Endodermal cell (in vitro differentiated cells): ENCODE measurements around the gene BLOC1S1. TPM values are rescaled to one million over a fixed set of nuclear protein-coding genes. Genes with fewer than 3 reads are reported as not detected.

Experiments
- DNase-seq: peaks from one replicate; pipeline ENCODE4 v3.0.0-alpha.2; 2017
- H3K27ac ChIP-seq: 2 replicates; pipeline ENCODE4 v1.5.1; 2013; ENCODE audit warnings: mild to moderate bottlenecking, low read depth, low read length, moderate library complexity
- H3K27me3 ChIP-seq: 2 replicates; pipeline ENCODE4 v1.6.1; 2013; ENCODE audit warnings: mild to moderate bottlenecking, low read length, moderate library complexity; ENCODE audit not compliant: insufficient read depth, control insufficient read depth, poor library complexity, severe bottlenecking
- H3K36me3 ChIP-seq: 2 replicates; pipeline ENCODE4 v1.7.0; 2013; ENCODE audit warnings: mild to moderate bottlenecking, low read length, moderate library complexity; ENCODE audit not compliant: control insufficient read depth, insufficient read depth
- H3K4me1 ChIP-seq: one replicate; pipeline ENCODE4 v1.7.0; 2013; ENCODE audit warnings: low read length; ENCODE audit not compliant: control insufficient read depth, insufficient read depth
- H3K4me3 ChIP-seq: 2 replicates; pipeline ENCODE4 v1.5.1; 2013; ENCODE audit warnings: mild to moderate bottlenecking, low read length, moderate library complexity
- H3K9ac ChIP-seq: 2 replicates; pipeline ENCODE4 v1.6.1; 2013; ENCODE audit warnings: mild to moderate bottlenecking, low read length, moderate library complexity; ENCODE audit not compliant: poor library complexity, severe bottlenecking; ENCODE audit errors: extremely low read depth
- H3K9me3 ChIP-seq: 2 replicates; pipeline ENCODE4 v1.6.1; 2013; ENCODE audit warnings: mild to moderate bottlenecking, low read length, moderate library complexity; ENCODE audit not compliant: control insufficient read depth
- H3K27ac Mint-ChIP-seq: 2 replicates; pipeline ENCODE4 v1.8.0; 2020; ENCODE audit warnings: mixed read lengths
- H3K27me3 Mint-ChIP-seq: 2 replicates; pipeline ENCODE4 v1.8.0; 2021; ENCODE audit warnings: mild to moderate bottlenecking, mixed read lengths; ENCODE audit not compliant: insufficient read depth
- H3K36me3 Mint-ChIP-seq: 2 replicates; pipeline ENCODE4 v1.8.0; 2020; ENCODE audit warnings: low read depth, mixed read lengths
- H3K4me1 Mint-ChIP-seq: 2 replicates; pipeline ENCODE4 v1.8.0; 2020; ENCODE audit warnings: mixed read lengths
- H3K4me3 Mint-ChIP-seq: 2 replicates; pipeline ENCODE4 v1.8.0; 2020; ENCODE audit warnings: mild to moderate bottlenecking, moderate library complexity, mixed read lengths
- H3K9me3 Mint-ChIP-seq: 2 replicates; pipeline ENCODE4 v1.8.0; 2020; ENCODE audit warnings: mild to moderate bottlenecking, mixed read lengths
- WGBS, 2 experiments: methylation state at CpG; one replicate each; pipeline versions ENCODE4 v1.1.5 to v1.1.7; 2013; ENCODE audit warnings: missing lambda C conversion rate in 2 of 2, mixed read lengths in 1 of 2; ENCODE audit not compliant: insufficient coverage in 1 of 2, insufficient read length in 1 of 2; 5-methylcytosine and 5-hydroxymethylcytosine counted together
- total RNA-seq, 2 donors: library from RNA; stranded (reverse); fragmentation: NEBNext Ultra II Directional in 1 of 2; extraction: Animal tissue kit (Norgen Biotek cat#: 25700) in 1 of 2; gene quantifications; 2 replicates in 1 of 2; 3 replicates in 1 of 2; pipeline ENCODE4 v1.2.1, GENCODE V29; 2021
- TF ChIP-seq, protein P1 (sequence below): fragments of 200-600 bp; sonication (generic); conservative IDR thresholded peaks from 2 replicates; pipeline ENCODE4 v1.5.0; 2021; ENCODE audit warnings: antibody characterized with exemption, mild to moderate bottlenecking

BLOC1S1 gene
- total RNA-seq, 2 donors from 2014 or later = 95.1 to 102 TPM

GRCh38 chr12:55708695-55709233, 7.1 kb upstream of the BLOC1S1 start:
- no peak overlapping the region for H3K27ac ChIP-seq
- TF ChIP-seq, protein P1, sequence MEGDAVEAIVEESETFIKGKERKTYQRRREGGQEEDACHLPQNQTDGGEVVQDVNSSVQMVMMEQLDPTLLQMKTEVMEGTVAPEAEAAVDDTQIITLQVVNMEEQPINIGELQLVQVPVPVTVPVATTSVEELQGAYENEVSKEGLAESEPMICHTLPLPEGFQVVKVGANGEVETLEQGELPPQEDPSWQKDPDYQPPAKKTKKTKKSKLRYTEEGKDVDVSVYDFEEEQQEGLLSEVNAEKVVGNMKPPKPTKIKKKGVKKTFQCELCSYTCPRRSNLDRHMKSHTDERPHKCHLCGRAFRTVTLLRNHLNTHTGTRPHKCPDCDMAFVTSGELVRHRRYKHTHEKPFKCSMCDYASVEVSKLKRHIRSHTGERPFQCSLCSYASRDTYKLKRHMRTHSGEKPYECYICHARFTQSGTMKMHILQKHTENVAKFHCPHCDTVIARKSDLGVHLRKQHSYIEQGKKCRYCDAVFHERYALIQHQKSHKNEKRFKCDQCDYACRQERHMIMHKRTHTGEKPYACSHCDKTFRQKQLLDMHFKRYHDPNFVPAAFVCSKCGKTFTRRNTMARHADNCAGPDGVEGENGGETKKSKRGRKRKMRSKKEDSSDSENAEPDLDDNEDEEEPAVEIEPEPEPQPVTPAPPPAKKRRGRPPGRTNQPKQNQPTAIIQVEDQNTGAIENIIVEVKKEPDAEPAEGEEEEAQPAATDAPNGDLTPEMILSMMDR = no peak
- peaks cover 71% of the 10 kb centered on the region for H3K27me3 Mint-ChIP-seq
- no peak for DNase-seq
- H3K4me3 ChIP-seq = peak overlapping the region; percentile 75
- peak overlapping the region; percentile 86 for H3K4me3 Mint-ChIP-seq
- no peaks in the 10 kb centered on the region for H3K36me3 ChIP-seq
- H3K36me3 Mint-ChIP-seq = no peaks in the 10 kb centered on the region
- peaks cover 54% of the 10 kb centered on the region for H3K27me3 ChIP-seq
- H3K9ac ChIP-seq = no peak overlapping the region
- no peaks in the 10 kb centered on the region for H3K9me3 ChIP-seq
- H3K4me1 ChIP-seq = no peaks in the 10 kb centered on the region
- peaks cover 35% of the 10 kb centered on the region for H3K4me1 Mint-ChIP-seq
- WGBS, 2 experiments = 75% methylated on average over 1 of the region's 3 CpGs; no CpG with 5 or more reads in 1 of the 2 experiments
- no peaks in the 10 kb centered on the region for H3K9me3 Mint-ChIP-seq
- no peak overlapping the region for H3K27ac Mint-ChIP-seq

- Mint-ChIP-seq H3K36me3 (no peaks in the 10 kb centered on the region), H3K27ac (no peak overlapping the region), H3K9me3 (no peaks in the 10 kb centered on the region), H3K27me3 (peaks cover 59% of the 10 kb centered on the region), H3K4me3 (no peak overlapping the region), H3K4me1 (peaks cover 26% of the 10 kb centered on the region)
- no peak for DNase-seq
- Histone ChIP-seq H3K4me1 (no peaks in the 10 kb centered on the region), H3K36me3 (no peaks in the 10 kb centered on the region), H3K4me3 (no peak overlapping the region), H3K9ac (no peak overlapping the region), H3K27me3 (peaks cover 51% of the 10 kb centered on the region), H3K27ac (no peak overlapping the region), H3K9me3 (no peaks in the 10 kb centered on the region)
- TF ChIP-seq, protein P1 = no peak
- 91 to 100% methylated on average over 4 of the region's 4 CpGs for WGBS, 2 experiments
These were observed 3.9 kb upstream of the BLOC1S1 start for GRCh38 chr12:55711786-55712553.

- WGBS, 2 experiments = 58 to 60% methylated on average over 1 of the region's 1 CpG
- Mint-ChIP-seq H3K4me1 (peaks cover 32% of the 10 kb centered on the region), H3K27ac (no peak overlapping the region), H3K4me3 (no peak overlapping the region), H3K9me3 (no peaks in the 10 kb centered on the region), H3K27me3 (peaks cover 55% of the 10 kb centered on the region), H3K36me3 (no peaks in the 10 kb centered on the region)
- Histone ChIP-seq H3K4me1 (peaks cover 5% of the 10 kb centered on the region), H3K9me3 (no peaks in the 10 kb centered on the region), H3K4me3 (no peak overlapping the region), H3K9ac (no peak overlapping the region), H3K27ac (no peak overlapping the region), H3K36me3 (no peaks in the 10 kb centered on the region), H3K27me3 (peaks cover 51% of the 10 kb centered on the region)
- TF ChIP-seq, protein P1 = no peak
- no peak for DNase-seq
These were observed 3.0 kb upstream of the BLOC1S1 start for GRCh38 chr12:55712700-55713415.
